Fibroblast of lung (primary cell): ENCODE results near the gene CBL.

Source experiments
- EZH2 ChIP-seq: IDR thresholded peaks from 2 replicates; pipeline ENCODE4 v1.5.1; 2012; ENCODE audit warnings: low read length, control low read depth, mild to moderate bottlenecking; ENCODE audit errors: missing control alignments
- TF ChIP-seq, protein P1 (sequence below), 2 donors: IDR thresholded peaks in 1 of 2; conservative IDR thresholded peaks in 1 of 2; 1 replicate in 1 of 2; 2 replicates in 1 of 2; pipeline ENCODE4 v1.5.1; 2011 to 2012; ENCODE audit warnings: low read length in 2 of 2, control low read depth in 1 of 2, inconsistent platforms in 1 of 2, low read depth in 1 of 2, mild to moderate bottlenecking in 1 of 2

GRCh38 chr11:119335655-119336543, 129.8 kb downstream of the CBL start:
- TF ChIP-seq, protein P1, sequence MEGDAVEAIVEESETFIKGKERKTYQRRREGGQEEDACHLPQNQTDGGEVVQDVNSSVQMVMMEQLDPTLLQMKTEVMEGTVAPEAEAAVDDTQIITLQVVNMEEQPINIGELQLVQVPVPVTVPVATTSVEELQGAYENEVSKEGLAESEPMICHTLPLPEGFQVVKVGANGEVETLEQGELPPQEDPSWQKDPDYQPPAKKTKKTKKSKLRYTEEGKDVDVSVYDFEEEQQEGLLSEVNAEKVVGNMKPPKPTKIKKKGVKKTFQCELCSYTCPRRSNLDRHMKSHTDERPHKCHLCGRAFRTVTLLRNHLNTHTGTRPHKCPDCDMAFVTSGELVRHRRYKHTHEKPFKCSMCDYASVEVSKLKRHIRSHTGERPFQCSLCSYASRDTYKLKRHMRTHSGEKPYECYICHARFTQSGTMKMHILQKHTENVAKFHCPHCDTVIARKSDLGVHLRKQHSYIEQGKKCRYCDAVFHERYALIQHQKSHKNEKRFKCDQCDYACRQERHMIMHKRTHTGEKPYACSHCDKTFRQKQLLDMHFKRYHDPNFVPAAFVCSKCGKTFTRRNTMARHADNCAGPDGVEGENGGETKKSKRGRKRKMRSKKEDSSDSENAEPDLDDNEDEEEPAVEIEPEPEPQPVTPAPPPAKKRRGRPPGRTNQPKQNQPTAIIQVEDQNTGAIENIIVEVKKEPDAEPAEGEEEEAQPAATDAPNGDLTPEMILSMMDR (conservative IDR thresholded peaks at IDR 0.05 in 1 of 2, IDR thresholded peaks at IDR 0.05 in 1 of 2; ENCODE audit: low read depth in 1 of 2, low read length in 2 of 2): no peak
- no peak for TF ChIP-seq EZH2
